Effector CD8-positive, alpha-beta T cell (primary cell): ENCODE data around the gene NADK.
"Not testable (repeated sequence)": the region's sequence is repeated elsewhere in the genome, so short reads cannot be mapped to it uniquely, and the experiment has no call there.

ENCODE experiments used
- DNase-seq: peaks from one replicate; lab custom pipeline; 2025; lab: John Stamatoyannopoulos, UW

The NADK gene

GRCh38 chr1:1746566-1746909, 31.7 kb downstream of the NADK start:
- DNase-seq = not testable (repeated sequence)

GRCh38 chr1:1745651-1746565, 32.4 kb downstream of the NADK start:
- peak; percentile 66 for DNase-seq

GRCh38 chr1:1742529-1742928, 35.7 kb downstream of the NADK start:
- not testable (repeated sequence) for DNase-seq

GRCh38 chr1:1741013-1741412, 37.3 kb downstream of the NADK start:
- DNase-seq = not testable (repeated sequence)

GRCh38 chr1:1738799-1739337, 39.4 kb downstream of the NADK start:
- not testable (repeated sequence) for DNase-seq

- DNase-seq = not testable (repeated sequence)
Observed at GRCh38 chr1:1737675-1738590, 40.3 kb downstream of the NADK start.

- no peak for DNase-seq
Observed at GRCh38 chr1:1732381-1732780, 45.9 kb downstream of the NADK start.

- DNase-seq = no peak
Observed at GRCh38 chr1:1730870-1731269, 47.4 kb downstream of the NADK start.

GRCh38 chr1:1730230-1730629, 48.0 kb downstream of the NADK start:
- not testable (repeated sequence) for DNase-seq

GRCh38 chr1:1729116-1729816, 49.0 kb downstream of the NADK start:
- not testable (repeated sequence) for DNase-seq

- DNase-seq = not testable (repeated sequence)
Observed at GRCh38 chr1:1728308-1729005, 49.8 kb downstream of the NADK start.

- not testable (repeated sequence) for DNase-seq
Observed at GRCh38 chr1:1727131-1727651, 51.1 kb downstream of the NADK start.

GRCh38 chr1:1726088-1726487, 52.2 kb downstream of the NADK start:
- not testable (repeated sequence) for DNase-seq

- peak; percentile 94 for DNase-seq
Observed at GRCh38 chr1:1724035-1724864, 54.0 kb downstream of the NADK start, which contains the start of gene CDK11A. Gene CDK11A (minus strand): TSS chr1:1724357. CDS start chr1:1722818, 1,539 bp downstream.

- DNase-seq = no peak
Observed at GRCh38 chr1:1721201-1721600, 57.1 kb downstream of the NADK start.

GRCh38 chr1:1715109-1715883, 63.0 kb downstream of the NADK start:
- DNase-seq = not testable (repeated sequence)

GRCh38 chr1:1707897-1708296, 70.4 kb downstream of the NADK start:
- DNase-seq = not testable (repeated sequence)

GRCh38 chr1:1707241-1707640, 71.0 kb downstream of the NADK start:
- DNase-seq = not testable (repeated sequence)

GRCh38 chr1:1705623-1706022, 72.6 kb downstream of the NADK start:
- not testable (repeated sequence) for DNase-seq
